ENCODE data around the gene SMCO1.
"Not testable (repeated sequence)": the region's sequence is repeated elsewhere in the genome, so short reads cannot be mapped to it uniquely, and the experiment has no call there.

SMCO1 gene

GRCh38 chr3:196514350-196514716 lies 813 bp downstream of the SMCO1 start:
- H3K4me3 ChIP-seq (ENCODE audit: insufficient read depth, low read length, poor library complexity, severe bottlenecking), result no peak overlapping the region
- no peak overlapping the region for H2AFZ ChIP-seq (ENCODE audit: low read depth, low read length, severe bottlenecking)
- no peaks in the 10 kb centered on the region for H3K27me3 ChIP-seq (ENCODE audit: low read length)
- H3F3A ChIP-seq (ENCODE audit: insufficient read depth), result no peaks in the 10 kb centered on the region
- H3K4me2 ChIP-seq (ENCODE audit: low read depth, low read length, poor library complexity, severe bottlenecking), result no peak overlapping the region
- no peaks in the 10 kb centered on the region for H3K79me2 ChIP-seq (ENCODE audit: insufficient read depth, low read length)
- TF ChIP-seq EZH2phosphoT487 (conservative IDR thresholded peaks at IDR 0.05; ENCODE audit: low read length), result no peak
- TF ChIP-seq CTCF (IDR thresholded peaks at IDR 0.05; ENCODE audit: insufficient read depth, low read length, poor library complexity, severe bottlenecking), result no peak
- H3K9me2 ChIP-seq (replicated peaks; ENCODE audit: insufficient read depth, low read length), result no peaks in the 10 kb centered on the region
- H4K20me1 ChIP-seq (ENCODE audit: low read depth, low read length), result no peaks in the 10 kb centered on the region
- no peaks in the 10 kb centered on the region for H3K36me3 ChIP-seq (ENCODE audit: low read length)
- no peak overlapping the region for H3K27ac ChIP-seq (ENCODE audit: low read depth, low read length)
- peaks cover 16% of the 10 kb centered on the region; the same call in 1 of the 2 replicates for H3K9me3 ChIP-seq (ENCODE audit: insufficient read depth, low read length)
- H3K9ac ChIP-seq (ENCODE audit: low read length), result no peak overlapping the region

GRCh38 chr3:196513697-196514349 lies 1.3 kb downstream of the SMCO1 start:
- TF ChIP-seq EZH2phosphoT487 (conservative IDR thresholded peaks at IDR 0.05; ENCODE audit: low read length) (no peak), CTCF (IDR thresholded peaks at IDR 0.05; ENCODE audit: insufficient read depth, low read length, poor library complexity, severe bottlenecking) (no peak)
- Histone ChIP-seq H2AFZ (ENCODE audit: low read depth, low read length, severe bottlenecking) (no peak overlapping the region), H3K4me3 (ENCODE audit: insufficient read depth, low read length, poor library complexity, severe bottlenecking) (no peak overlapping the region), H3F3A (ENCODE audit: insufficient read depth) (no peaks in the 10 kb centered on the region), H3K27ac (ENCODE audit: low read depth, low read length) (no peak overlapping the region), H3K27me3 (ENCODE audit: low read length) (no peaks in the 10 kb centered on the region), H4K20me1 (ENCODE audit: low read depth, low read length) (no peaks in the 10 kb centered on the region), H3K4me2 (ENCODE audit: low read depth, low read length, poor library complexity, severe bottlenecking) (no peak overlapping the region), H3K9me2 (replicated peaks; ENCODE audit: insufficient read depth, low read length) (no peaks in the 10 kb centered on the region), H3K9me3 (ENCODE audit: insufficient read depth, low read length) (peaks cover 11% of the 10 kb centered on the region; the same call in 1 of the 2 replicates), H3K79me2 (ENCODE audit: insufficient read depth, low read length) (no peaks in the 10 kb centered on the region), H3K36me3 (ENCODE audit: low read length) (no peaks in the 10 kb centered on the region), H3K9ac (ENCODE audit: low read length) (no peak overlapping the region)

GRCh38 chr3:196511646-196512425 lies 3.3 kb downstream of the SMCO1 start:
- not testable (repeated sequence) for H3K27me3 ChIP-seq (ENCODE audit: low read length); H3K4me2 ChIP-seq (ENCODE audit: low read depth, low read length, poor library complexity, severe bottlenecking); H3K9me3 ChIP-seq (ENCODE audit: insufficient read depth, low read length); H4K20me1 ChIP-seq (ENCODE audit: low read depth, low read length); H3K4me3 ChIP-seq (ENCODE audit: insufficient read depth, low read length, poor library complexity, severe bottlenecking); H2AFZ ChIP-seq (ENCODE audit: low read depth, low read length, severe bottlenecking); H3K79me2 ChIP-seq (ENCODE audit: insufficient read depth, low read length); H3K9ac ChIP-seq (ENCODE audit: low read length); H3K36me3 ChIP-seq (ENCODE audit: low read length); H3K27ac ChIP-seq (ENCODE audit: low read depth, low read length); H3K9me2 ChIP-seq (replicated peaks; ENCODE audit: insufficient read depth, low read length); H3F3A ChIP-seq (ENCODE audit: insufficient read depth)

GRCh38 chr3:196511108-196511507 lies 4.0 kb downstream of the SMCO1 start:
- not testable (repeated sequence) for H3K9ac ChIP-seq (ENCODE audit: low read length); H3K27me3 ChIP-seq (ENCODE audit: low read length); H3K9me2 ChIP-seq (replicated peaks; ENCODE audit: insufficient read depth, low read length); H2AFZ ChIP-seq (ENCODE audit: low read depth, low read length, severe bottlenecking); H3K36me3 ChIP-seq (ENCODE audit: low read length); H3F3A ChIP-seq (ENCODE audit: insufficient read depth); H3K79me2 ChIP-seq (ENCODE audit: insufficient read depth, low read length); H3K4me2 ChIP-seq (ENCODE audit: low read depth, low read length, poor library complexity, severe bottlenecking); H4K20me1 ChIP-seq (ENCODE audit: low read depth, low read length); H3K4me3 ChIP-seq (ENCODE audit: insufficient read depth, low read length, poor library complexity, severe bottlenecking); H3K27ac ChIP-seq (ENCODE audit: low read depth, low read length)
- H3K9me3 ChIP-seq (ENCODE audit: insufficient read depth, low read length), result peaks cover 12% of the 10 kb centered on the region; the same call in 1 of the 2 replicates
